GM21360 (cell line): ENCODE measurements around the gene CCDC102A.
A peak's percentile ranks its signal among the peaks of the same experiment; 100 is the strongest.

Source experiments
- ATAC-seq: cut with Tn5 transposase; IDR thresholded peaks from one replicate; pipeline ENCODE4 v1.9.1; 2021; ENCODE audit warnings: mild to moderate bottlenecking, moderate library complexity; ENCODE audit not compliant: unreplicated experiment

The CCDC102A gene

DNA sequence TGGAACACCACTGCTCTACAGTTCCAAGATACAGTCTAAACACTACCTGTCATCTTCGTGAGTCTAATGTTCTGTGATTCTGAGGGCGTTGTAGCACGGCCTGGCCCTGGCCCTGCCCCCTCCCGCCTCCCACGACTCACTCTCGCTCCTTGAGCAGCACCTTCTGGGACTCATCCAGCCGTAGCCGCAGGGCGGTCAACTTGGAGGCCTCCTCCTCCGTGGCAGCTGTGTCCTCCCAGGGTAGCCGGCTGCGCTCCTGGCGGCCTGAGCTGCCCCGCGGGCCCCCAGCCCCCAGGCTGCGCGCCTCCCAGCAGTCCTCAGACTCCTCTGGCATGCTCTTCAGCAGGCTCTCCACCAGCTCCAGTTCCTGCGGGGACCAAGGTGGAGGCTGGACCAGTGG, 10.6 kb downstream of the CCDC102A start:
- ATAC-seq, result no peak

DNA sequence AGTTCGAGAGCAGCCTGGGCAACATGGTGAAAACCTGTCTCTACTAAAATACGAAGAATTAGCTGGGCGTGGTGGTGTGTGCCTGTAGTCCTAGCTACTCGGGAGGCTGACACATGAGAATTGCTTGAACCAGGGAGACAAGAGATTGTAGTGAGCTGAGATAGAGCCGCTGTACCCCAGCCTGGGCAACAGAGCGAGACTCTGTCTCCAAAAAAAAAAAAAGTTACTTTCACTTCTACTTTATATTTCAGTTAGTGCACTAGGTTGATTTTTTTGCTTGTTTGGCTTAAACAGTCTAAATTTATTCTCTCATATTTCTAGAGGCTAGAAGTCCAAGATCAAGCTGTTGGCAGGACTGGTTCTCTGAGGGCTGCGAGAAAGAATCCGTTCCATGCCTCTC, 13.4 kb downstream of the CCDC102A start:
- no peak for ATAC-seq

DNA sequence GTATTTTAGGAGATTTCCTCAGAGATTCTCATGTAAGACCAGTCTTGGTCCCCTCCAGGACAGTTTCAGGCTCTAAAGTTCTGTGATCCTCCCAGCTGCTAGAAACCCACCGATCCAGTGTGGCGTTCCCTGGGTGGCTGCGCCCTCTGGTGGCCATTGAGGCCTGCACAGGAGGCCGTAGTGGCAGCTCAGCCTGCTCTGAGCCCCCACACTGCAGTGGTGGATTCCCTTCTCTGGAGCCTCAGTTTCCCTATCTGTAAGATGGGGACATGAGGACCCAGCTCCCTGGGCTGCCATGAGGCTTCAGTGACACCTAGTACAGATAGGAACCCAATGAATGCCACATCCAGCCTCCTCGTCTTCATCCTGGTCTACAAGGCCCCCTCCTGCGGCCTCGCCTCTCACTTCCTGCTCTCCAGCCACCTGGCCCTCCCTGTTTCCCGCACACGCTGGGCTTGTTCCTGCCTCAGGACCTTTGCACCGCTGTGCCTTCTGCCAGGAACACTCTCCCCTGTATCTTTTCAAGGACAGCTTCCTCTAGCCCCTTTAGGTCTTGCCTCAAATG, 16.5 kb downstream of the CCDC102A start:
- peak; percentile 53 for ATAC-seq

DNA sequence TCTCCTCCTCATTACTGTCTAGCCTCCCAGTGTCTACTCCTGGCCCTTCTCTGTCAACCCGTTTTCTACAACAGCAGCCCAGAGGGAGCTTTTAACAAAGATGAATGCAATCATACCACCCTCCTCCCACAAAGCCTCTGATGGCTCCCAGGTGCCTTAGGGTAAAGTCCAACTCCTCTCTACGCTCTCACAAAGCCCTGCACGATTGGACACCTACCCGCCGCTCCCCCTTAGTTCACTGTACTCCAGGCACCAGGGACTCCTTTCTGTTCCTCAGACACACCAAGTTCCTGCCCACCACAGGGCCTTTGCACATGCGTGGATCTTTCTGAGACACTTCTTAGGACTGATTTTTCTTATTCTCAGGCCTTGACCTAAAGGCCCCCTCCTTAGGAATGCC, 17.4 kb downstream of the CCDC102A start:
- ATAC-seq, result no peak

DNA sequence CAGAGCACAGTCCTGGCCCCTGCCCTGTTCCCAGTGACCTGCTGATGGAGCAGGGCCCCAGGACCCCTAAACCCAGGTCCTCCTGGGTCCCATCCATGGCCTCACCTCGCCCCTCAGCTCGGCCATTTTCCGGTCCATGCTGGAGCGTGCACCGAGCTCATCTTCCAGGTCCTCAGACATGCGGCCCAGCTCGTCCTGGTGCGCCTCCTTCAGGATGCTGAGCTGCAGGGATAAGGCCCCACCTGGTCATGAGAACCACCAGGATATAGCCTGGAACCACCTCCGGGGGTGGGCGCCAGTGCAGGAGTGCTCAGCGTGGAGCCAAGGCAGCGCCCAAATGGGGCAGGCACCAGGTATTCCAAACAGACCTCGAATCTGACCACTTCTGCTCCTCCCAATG, 17.9 kb downstream of the CCDC102A start:
- ATAC-seq, result no peak

DNA sequence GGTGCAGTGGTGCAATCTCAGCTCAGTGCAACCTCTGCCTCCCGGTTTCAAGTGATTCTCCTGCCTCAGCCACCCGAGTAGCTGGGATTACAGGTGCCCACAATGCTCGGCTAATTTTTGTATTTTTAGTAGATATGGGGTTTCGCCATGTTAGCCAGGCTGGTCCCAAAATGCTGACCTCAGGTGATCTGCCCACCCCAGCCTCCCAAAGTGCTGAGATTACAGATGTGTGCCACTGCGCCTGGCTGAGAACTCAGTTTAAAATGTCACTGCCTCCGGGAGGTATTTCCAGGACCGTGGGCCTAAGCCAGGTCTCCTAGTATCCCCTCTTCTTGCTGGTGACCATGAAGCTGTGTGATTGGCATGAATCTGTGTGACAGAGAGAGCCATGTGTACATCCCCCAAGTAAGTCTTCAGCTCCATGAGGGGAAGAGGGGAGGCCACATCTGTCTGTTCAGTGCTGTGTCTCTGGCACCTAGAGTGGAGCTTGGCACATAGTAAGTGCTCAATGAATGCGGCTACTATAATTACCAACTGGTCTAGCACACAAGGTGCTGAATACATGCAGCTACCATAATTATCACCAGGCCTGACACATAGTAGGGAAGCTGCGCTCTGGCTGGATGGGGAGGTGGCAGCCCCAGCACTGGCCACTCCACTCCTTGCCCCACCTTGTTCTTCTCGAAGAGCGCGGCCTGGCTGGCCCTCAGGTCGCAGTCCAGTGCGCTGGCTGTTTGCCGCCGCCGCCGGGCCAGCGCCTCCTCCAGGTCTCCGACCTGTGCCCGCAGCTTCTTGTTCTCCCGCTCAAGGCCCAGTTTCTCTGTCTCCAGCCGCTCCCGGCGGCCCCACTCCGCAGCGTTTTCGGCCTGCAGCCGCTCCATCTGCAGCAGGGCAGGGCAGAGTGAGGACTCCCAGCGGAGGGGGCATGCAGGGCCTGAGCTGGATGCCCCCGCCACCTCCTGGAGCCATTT, 18.7 kb downstream of the CCDC102A start:
- no peak for ATAC-seq

DNA sequence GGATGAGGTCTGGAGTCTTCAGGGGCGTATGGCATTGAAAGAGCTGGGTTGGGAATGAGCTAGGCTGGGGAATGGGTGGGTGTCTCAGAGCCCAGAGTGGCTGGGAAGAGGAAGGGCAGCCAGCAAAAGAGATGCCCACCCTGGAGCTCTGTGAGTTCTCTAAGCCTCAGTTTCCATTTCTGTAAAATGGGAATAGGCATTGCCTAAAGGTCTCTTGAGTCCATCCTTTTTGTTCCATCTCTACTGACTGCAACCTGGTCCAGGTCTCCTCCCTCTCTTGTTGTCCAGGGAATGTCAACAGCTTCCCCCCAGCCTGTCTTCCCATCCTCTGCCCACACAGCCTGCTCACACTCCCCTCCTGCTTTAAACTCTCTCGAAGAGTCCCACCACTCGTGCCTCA, 19.6 kb downstream of the CCDC102A start:
- ATAC-seq, result no peak

DNA sequence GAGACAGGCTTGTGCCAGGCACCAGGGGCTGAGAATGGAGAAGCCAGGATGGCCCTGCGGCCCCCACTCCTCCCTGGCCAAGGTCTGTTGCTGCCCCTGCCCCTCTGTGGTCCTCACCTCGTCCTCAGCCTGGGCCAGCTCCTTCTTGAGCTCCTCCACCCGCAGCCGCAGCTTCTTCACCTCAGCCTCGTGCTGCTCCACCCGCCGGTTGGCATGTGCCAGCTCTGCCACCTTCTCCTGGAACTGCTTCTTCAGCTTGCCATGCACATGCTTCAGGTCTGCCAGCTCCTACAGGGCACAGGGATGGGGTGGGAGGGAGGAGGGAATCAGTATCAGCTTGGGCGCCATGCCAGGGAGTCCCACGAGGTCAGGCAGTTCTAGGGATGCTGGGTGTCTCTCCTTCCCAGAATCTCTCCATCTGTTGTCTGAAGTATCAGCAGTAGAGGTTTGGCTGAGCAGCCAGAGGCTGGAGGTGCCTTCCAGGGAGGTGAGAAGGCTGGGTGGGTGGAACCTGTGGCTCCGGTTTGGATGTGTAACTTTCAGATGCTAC, 20.1 kb downstream of the CCDC102A start:
- ATAC-seq, result no peak

DNA sequence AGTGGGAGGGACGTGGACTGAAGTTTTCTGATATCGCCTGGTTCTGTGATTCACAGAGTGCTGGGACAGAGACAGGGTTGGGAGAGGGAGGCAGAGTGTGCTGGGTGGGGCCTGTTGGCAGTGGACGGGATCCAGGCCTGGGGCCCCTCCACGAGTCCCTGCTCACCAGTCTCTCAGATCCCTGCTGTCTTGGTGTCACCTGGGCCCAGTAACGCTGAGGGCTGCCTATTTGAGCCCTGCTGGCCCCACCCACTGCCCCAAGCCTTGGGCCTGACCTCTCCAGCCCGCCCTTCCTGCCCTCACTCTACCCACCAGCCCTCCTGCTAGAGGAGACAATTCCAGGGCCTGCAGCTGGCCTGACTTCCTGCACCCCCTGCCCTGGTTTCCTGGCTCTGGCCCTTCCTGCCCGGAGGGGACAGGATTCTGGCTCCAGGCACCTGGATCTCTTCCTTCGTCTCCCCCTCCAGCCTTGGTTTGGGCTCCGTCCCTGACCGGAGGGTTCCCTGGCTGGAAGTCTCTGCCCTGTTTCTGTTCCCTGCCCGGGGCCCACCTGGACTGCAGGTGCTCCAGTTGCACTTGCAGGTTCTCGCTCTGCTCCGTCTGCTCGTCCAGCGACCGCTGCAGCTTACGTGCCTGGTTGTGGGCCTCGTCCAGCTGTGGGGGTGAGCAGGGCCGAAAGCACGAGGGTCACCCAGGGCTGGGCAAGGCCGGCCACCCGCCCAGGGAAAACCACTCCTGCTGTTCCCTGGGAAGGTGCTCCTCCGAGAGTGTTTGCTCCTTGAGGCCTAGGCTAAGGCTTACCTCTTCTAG, 21.4 kb downstream of the CCDC102A start:
- ATAC-seq, result no peak

DNA sequence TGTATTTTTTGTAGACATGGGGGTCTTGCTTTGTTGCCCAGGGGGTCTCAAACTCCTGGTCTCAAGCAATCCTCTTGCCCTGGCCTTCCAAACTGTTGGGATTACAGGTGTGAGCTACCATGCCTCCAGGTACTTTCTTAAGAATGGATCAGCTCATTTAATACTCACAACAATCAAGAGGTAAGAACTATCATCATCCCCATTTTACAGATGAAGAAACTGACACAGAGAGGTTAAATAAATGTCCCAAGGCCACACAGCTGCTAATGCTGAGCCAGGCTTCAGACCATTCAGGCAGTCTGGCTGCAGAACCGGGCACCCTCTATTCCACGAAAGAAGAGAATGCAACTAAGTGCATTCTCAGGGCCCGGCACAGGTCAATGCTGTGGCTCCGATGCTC, 22.0 kb downstream of the CCDC102A start:
- no peak for ATAC-seq

DNA sequence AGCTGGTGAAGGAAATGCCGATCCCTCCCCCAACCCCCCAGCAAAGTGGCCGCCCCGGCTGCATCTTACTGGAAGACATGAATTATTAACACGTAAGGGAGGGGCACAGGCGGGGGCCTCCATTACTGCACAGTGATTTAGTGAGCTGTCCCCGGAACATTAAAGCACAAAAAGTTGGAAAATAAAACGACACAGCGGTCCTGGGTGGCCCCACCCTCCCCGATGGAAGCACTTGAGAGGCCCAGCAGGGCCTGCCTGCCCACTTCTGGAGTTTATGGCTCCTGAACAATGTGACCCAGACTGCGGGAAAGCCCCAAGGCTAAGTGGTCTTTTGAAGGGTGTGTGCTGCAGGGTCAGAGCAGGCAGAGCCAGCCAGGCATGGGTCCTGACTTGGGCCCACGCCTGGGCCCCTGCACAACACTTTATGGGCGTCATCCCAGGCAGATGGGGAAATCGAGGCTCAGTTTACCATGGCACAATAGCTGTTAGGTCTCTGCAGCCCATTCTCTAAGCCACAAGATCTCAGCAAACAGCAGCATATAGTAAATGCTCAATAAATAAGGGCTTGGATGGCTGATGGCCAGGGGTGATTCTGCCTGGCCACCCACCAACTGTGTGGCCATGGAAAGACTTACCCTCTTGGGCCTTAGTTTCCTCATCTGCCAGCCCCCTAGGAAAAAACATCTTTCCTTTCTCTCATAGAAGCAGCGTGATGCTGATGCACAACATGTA, 22.8 kb downstream of the CCDC102A start:
- ATAC-seq, result no peak

DNA sequence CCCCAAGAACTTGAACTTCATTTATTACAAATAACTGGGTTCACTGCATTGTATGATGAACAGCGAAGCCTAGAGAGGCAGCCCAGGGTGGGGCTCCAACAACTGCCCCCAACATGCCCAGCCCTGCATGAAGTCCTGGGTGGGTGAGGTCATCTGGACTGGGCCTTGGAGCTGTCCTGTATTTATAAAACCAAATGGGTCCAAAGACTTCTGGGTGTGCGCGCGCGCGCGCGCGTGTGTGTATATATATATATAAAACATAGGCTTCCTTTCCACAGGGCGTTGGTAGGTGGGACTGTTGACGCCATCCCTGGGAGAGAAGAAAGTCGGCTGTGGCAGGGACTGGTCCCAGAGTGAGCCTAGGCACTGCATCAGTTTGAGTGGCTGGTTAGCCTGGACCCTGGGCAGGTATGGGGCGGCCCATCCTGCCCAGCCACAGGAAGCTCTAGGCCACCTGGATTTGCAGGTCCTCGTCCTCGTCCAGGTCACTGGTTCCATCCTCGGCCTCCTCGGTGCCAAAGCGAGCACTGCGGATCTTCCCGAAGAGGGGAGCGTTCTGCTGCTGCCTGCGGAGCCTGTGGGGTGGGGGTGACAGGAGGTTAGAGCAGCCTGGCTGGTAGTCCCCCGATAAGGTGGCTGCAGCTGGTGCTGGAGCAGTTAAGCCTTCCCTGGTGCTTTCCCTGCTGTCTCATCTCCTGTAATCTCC, 23.9 kb downstream of the CCDC102A start:
- no peak for ATAC-seq

DNA sequence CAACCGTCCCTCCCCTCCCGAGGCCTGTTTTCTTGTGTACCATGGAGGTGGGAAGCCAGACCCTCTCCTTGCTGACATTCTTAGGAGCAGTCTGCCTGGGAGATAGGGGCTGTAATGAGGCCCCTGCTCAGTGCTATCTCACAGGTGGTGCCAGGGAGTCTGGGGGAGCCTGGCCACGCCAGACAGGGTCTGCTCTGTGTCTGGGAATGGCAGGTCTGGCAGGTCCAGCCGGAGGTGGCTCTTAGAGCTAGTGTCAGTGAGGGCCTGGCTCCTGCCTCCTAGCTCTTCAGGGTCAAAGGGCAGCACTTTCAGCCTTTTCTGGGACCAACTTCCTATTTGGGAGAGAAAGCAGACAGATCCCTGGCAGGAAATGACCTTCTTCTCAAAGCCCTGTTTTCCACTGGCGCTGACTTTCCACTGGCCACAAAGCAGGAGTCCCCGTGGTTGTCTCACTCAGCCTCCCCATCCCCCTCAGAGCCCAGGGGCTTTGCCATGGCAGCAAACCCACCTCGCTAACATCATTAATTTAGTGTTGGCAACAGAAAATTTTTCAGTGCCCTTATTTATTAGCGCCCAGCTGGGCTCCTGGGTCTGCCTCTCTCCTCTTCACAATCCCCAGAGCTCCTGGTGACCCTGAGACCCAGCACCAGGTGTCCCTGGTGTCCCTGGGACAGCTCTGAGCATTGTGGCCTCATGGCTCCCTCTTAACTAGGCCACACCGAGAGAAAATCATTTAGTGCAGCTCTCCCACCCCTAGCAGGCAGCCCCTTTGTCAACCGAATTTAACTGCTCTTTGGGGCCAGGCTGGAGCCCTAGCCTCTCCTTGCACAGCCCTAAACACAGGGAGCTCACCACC, 26.1 kb downstream of the CCDC102A start:
- no peak for ATAC-seq

DNA sequence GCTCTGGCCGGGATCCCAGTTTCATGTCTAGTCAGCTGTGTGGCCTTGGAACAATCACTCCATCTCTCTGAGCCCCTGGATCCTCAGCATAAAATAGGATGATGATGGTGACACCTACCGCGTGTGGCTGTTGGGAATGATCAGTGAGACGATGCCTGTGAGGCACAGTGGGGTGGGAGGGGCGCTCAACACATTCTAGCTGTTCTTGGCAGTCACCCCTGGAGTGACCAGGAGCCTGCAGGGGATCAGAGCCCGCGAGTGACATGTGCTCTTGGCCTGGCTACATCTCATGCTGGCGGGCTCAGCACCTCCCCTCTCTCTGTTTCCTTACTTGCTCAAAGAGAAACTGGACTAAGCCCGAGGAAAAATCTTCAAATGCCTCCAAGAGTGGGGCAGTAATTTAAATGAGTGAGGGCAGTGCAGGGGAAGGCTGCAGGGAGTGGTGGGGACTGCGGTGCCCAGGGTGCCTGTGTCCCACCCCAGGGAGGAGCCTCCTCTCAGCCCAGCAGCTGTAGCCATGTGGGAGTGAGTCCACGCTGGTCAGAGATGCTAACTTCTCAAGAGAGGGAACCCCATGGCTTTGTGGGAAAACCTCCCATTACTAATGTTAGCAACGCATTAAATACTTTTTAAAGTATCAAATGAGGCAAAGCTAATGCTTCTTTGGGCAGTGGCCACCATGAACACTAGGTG, 27.0 kb downstream of the CCDC102A start:
- no peak for ATAC-seq

DNA sequence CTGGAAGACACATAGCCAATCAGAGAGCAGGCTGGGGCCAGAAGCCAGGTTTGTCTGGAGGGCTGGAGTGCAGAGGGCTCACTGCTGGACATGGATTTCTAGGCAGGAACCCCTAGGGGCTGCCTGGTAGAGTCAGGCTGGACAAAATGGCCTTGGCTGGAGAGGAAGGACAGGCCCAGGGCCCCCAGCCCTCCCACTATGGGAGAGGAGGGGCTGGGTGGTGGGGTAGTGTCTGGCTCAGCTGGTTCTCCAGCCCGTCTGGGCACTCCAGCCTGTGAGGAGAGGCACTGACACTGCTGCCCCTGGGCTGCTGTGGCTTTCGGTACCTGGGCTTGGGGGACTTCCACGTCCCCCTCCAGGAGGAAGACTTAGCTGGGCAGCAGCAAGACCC, 28.3 kb downstream of the CCDC102A start:
- no peak for ATAC-seq

DNA sequence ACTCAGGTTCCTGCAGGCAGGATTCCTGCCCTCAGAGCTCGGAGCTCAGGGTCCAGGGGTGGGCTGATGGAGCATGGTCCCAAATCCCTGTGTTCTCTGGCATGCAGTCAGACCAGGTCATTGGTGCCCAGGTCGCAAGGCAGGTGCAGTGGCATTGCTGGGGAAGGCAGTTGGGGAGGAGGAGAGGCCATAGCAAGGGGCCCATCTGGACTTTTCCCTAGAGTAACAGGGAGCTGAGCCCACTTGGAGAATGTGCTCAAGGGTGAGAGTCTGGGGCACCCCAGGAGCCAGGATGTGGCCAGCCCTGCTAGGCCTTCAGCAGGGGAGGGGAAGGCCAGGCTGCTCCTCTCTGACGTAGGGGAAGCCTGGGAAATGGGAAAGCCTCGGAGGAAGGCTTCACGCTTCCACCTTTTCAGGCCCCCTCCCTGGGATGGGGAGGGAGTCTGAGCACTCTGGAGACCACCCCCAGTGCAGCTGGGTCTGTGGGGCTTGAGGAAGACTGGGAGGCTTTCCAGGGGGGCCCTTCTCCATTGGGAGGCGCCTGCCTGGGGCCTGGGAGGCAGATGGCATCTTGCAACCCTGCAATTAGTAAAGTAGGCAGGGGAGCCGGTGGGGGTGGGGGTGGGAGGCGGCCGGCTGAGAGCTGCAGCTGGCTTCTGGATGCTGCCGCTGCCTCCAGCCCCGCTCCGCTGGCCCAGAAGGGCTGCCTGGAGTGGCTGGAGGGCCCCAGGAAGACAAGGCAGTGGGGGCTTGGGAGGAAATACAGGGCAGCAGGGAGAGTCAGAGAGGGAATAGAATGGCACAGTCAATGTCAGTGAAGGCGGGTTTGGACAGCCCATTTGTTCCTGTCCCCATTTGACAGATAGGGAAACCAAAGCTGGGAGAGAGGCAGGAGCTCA, 29.0 kb downstream of the CCDC102A start:
- ATAC-seq, result no peak

DNA sequence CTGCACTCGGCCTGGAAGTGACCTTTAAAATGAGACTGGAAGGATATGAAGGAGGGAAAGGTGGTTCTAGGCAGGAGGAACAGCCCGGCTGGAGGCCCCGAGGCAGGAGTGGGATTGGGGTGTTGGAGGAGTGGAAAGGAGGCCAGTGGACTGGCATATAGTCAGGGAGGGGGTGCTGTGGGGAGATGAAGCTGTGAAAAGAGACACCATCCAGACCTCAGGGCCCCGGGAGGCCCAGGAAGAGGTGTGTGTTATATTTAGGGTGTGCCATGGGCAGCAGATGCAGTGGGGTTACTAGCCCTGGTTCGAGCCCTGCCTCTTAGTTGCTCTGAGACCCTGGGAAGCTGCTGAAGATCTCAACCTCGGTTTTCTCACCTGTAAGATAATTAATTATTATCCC, 31.2 kb downstream of the CCDC102A start:
- no peak for ATAC-seq

DNA sequence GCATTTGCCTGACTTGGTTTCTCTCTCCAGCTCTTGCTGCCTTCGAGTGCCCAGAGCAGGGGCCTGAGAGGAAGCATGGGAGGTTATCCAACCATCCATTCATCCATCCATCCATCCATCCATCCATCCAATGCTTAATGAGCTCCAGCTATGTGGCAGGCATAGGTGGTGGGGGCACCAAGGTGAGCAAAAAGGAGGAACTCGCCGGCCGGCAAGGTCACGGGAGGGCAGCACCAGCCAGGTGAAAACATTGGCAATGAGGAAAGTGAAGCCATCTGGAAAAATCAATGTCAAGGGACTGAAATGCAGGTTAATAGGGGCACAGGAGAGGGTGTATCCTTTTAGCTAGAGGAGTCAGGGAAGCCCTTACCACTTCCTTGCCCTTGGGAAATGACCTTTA, 31.9 kb downstream of the CCDC102A start:
- ATAC-seq, result no peak
